ENCODE results near the gene VIT. TPM values are rescaled to one million over a fixed set of nuclear protein-coding genes. Genes with fewer than 3 reads are reported as not detected.

The VIT gene
- total RNA-seq, 6 experiments from 2014 or later, result 3.7 to 11.6 (median 9.7) TPM

- no peak overlapping the region for H3K4me3 Mint-ChIP-seq
- H3K36me3 Mint-ChIP-seq (ENCODE audit: low read depth), result peaks cover 21% of the 10 kb centered on the region
- H3K4me1 Mint-ChIP-seq (ENCODE audit: low read depth), result peaks cover 14% of the 10 kb centered on the region; the same call in 1 of the 2 replicates
- TF ChIP-seq, protein P1, sequence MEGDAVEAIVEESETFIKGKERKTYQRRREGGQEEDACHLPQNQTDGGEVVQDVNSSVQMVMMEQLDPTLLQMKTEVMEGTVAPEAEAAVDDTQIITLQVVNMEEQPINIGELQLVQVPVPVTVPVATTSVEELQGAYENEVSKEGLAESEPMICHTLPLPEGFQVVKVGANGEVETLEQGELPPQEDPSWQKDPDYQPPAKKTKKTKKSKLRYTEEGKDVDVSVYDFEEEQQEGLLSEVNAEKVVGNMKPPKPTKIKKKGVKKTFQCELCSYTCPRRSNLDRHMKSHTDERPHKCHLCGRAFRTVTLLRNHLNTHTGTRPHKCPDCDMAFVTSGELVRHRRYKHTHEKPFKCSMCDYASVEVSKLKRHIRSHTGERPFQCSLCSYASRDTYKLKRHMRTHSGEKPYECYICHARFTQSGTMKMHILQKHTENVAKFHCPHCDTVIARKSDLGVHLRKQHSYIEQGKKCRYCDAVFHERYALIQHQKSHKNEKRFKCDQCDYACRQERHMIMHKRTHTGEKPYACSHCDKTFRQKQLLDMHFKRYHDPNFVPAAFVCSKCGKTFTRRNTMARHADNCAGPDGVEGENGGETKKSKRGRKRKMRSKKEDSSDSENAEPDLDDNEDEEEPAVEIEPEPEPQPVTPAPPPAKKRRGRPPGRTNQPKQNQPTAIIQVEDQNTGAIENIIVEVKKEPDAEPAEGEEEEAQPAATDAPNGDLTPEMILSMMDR (IDR thresholded peaks at IDR 0.05), result no peak
- no peaks in the 10 kb centered on the region for H3K27me3 Mint-ChIP-seq (ENCODE audit: insufficient read depth)
- no peak for DNase-seq
- H3K9me3 Mint-ChIP-seq, result peaks cover 4% of the 10 kb centered on the region; the same call in 1 of the 2 replicates
- H3K27ac Mint-ChIP-seq, result no peak overlapping the region
These were observed 162.3 kb downstream of the VIT start for GRCh38 chr2:36858551-36859365.

- Mint-ChIP-seq H3K9me3 (peaks cover 4% of the 10 kb centered on the region; the same call in 1 of the 2 replicates), H3K4me1 (ENCODE audit: low read depth) (peaks cover 14% of the 10 kb centered on the region; the same call in 1 of the 2 replicates), H3K27me3 (ENCODE audit: insufficient read depth) (no peaks in the 10 kb centered on the region), H3K4me3 (no peak overlapping the region), H3K27ac (no peak overlapping the region), H3K36me3 (ENCODE audit: low read depth) (peaks cover 27% of the 10 kb centered on the region)
- TF ChIP-seq, protein P1 (IDR thresholded peaks at IDR 0.05), result no peak
- no peak for DNase-seq
These were observed 162.9 kb downstream of the VIT start for GRCh38 chr2:36859366-36859792.

- Mint-ChIP-seq H3K36me3 (ENCODE audit: low read depth) (peaks cover 45% of the 10 kb centered on the region), H3K27ac (no peak overlapping the region), H3K9me3 (peaks cover 4% of the 10 kb centered on the region; the same call in 1 of the 2 replicates), H3K4me3 (no peak overlapping the region), H3K27me3 (ENCODE audit: insufficient read depth) (no peaks in the 10 kb centered on the region), H3K4me1 (ENCODE audit: low read depth) (peaks cover 14% of the 10 kb centered on the region; the same call in 1 of the 2 replicates)
- TF ChIP-seq, protein P1 (IDR thresholded peaks at IDR 0.05), result no peak
- no peak for DNase-seq
These were observed 165.4 kb downstream of the VIT start for GRCh38 chr2:36861896-36862295.

Other genes with a start within 250 kb of the VIT start
- 100 to 1,000 TPM; 113 to 126 (median 120) TPM for gene FEZ2, start 98.5 kb upstream of the VIT start, total RNA-seq (2021; fragmentation: NEBNext Ultra II Directional; extraction: Animal tissue kit (Norgen Biotek cat#: 25700))

Data from HFFc6 (cell line).